Fibroblast of the aortic adventitia (primary cell): ENCODE data around the gene KIF1C. TPM values are rescaled to one million over a fixed set of nuclear protein-coding genes. Genes with fewer than 3 reads are reported as not detected.

Experiments used
- DNase-seq: peaks from one replicate; pipeline ENCODE4 v3.0.0-alpha.2; 2010; ENCODE audit warnings: low read depth
- H3K4me3 ChIP-seq: 2 replicates; pipeline ENCODE4 v1.5.1; 2011; ENCODE audit warnings: low read depth, mild to moderate bottlenecking, control low read depth, low read length, moderate library complexity
- total RNA-seq: library from RNA; depleted of rRNA; stranded (reverse); fragments of >200 nt; gene quantifications from 2 replicates; pipeline ENCODE4 v1.2.3, GENCODE V29; 2012; ENCODE audit warnings: low replicate concordance
- TF ChIP-seq, protein P1 (sequence below): IDR thresholded peaks from 2 replicates; pipeline ENCODE4 v1.5.1; 2011; ENCODE audit warnings: mild to moderate bottlenecking, low read length, control low read depth, inconsistent platforms; ENCODE audit not compliant: insufficient read depth

KIF1C gene
- 59.5 and 142 TPM in 2 replicates for total RNA-seq

- H3K4me3 ChIP-seq = peak within 1 kb of the TSS; percentile 97
- TF ChIP-seq, protein P1, sequence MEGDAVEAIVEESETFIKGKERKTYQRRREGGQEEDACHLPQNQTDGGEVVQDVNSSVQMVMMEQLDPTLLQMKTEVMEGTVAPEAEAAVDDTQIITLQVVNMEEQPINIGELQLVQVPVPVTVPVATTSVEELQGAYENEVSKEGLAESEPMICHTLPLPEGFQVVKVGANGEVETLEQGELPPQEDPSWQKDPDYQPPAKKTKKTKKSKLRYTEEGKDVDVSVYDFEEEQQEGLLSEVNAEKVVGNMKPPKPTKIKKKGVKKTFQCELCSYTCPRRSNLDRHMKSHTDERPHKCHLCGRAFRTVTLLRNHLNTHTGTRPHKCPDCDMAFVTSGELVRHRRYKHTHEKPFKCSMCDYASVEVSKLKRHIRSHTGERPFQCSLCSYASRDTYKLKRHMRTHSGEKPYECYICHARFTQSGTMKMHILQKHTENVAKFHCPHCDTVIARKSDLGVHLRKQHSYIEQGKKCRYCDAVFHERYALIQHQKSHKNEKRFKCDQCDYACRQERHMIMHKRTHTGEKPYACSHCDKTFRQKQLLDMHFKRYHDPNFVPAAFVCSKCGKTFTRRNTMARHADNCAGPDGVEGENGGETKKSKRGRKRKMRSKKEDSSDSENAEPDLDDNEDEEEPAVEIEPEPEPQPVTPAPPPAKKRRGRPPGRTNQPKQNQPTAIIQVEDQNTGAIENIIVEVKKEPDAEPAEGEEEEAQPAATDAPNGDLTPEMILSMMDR = peak; percentile 20
- peak; percentile 82 for DNase-seq
Observed at GRCh38 chr17:4997302-4998026, at the start of gene KIF1C, which contains the start of gene INCA1. TSS of gene KIF1C (plus strand) at chr17:4997950. CDS start at chr17:5000247, 2,297 bp downstream. TSS of gene INCA1 (minus strand) at chr17:4997522. CDS start at chr17:4994437, 3,085 bp downstream.

DNA sequence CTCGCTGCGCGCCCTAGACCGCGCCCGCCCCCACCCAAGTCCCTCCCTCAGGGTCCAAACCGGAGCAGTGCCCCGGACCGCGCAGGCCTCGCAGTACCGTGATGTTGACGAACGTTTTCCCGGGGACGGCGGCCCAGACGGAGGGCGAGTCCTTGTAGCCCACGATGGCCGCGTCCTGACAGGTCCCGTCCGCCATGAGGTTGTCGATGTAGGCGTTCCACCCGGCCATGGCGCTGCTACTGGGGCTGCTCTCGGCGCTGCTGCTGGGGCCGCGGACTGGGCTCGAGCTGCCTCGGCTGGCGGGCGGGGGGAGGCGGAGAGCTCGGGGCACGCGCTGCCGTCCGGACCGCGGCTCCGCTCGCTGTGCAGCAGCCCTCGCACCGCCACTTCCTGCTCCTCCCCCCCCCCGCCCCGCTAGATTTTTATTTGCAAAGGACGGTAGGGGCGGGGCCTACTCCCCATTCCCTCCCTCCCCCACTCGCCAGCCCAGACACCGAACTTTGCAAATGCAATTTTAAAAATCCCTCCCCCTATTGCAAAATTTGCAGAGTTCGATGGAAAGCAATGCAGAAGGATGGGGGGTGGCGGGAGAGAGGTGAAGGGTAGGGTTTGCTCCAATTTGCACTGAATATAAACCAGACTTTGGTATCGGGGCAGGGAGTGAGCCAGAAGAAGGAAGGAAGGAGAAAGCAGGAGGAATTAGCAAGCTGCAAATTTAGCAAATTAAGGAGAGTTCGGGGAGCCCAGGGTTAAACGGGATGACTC lies 49.4 kb upstream of the KIF1C start, which contains the start of gene PFN1:
PFN1 (minus strand) TSS at position 365 of the 765 bp plus-strand sequence; CDS start at position 229, 136 bp downstream.
- DNase-seq = peak; percentile 95
- H3K4me3 ChIP-seq = peak within 1 kb of the TSS; percentile 98
- TF ChIP-seq, protein P1 = no peak

DNA sequence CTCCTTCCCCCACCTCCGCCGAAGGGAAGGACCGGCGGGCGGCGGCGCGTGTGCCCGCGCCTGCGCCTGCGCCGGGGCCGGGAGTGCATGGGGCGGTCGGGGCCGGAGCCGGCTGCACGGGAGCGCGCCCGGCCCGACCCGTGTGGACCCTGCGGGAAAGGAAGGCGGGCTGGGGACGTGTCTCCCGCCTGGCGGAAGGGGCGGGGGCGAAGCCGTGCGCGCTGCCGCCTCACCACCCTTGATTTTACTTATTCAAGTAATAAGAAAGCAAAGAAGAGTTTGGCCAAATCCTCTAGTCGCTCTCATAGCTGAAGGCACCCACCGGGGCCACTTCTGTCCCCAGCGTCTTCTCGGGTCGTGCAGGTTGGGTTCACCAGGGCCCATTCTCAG lies 48.8 kb upstream of the KIF1C start:
- TF ChIP-seq, protein P1 = no peak
- H3K4me3 ChIP-seq = peak overlapping the region; percentile 71
- DNase-seq = peak; percentile 84

GRCh38 chr17:4949321-4950074 lies 48.3 kb upstream of the KIF1C start:
- DNase-seq = peak; percentile 69
- H3K4me3 ChIP-seq = peak overlapping the region; percentile 71
- TF ChIP-seq, protein P1 = no peak

DNA sequence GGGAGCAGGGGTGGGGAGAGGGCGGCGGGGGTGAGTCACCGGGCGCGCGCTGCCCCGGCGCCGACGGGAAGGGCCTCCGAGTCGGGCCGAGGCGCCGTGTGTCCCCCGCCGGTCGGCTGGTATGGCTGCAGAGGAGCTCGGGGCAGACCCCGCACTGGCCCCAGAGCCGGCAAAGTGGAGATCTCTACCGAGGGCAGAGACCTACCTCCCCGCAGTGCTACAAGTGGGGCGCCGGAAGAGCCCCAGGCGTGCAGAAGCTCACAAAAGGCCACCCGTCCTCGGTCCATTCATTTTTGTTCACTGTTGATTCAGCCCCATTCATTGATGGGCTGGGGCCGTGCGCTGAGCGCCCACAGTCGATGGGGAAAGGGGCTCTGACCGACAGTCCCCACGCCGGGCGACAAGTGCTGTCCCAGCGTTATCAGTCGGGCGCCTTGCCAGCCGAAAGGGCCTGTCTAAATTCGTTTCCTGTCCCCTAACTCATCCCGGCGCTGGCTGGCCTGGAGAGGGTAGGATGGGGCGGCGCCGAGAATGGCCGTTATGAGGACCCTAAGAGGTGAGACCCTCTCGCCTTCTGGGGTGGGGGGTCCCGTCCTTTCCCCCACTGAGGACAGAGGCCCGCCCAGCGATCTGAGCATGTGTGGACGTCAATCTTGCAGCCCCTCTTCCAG lies 47.5 kb upstream of the KIF1C start:
- TF ChIP-seq, protein P1 = no peak
- no peak for DNase-seq
- H3K4me3 ChIP-seq = peak overlapping the region; percentile 45

GRCh38 chr17:4950746-4951204 lies 47.0 kb upstream of the KIF1C start, which contains the start of gene ENO3:
TSS of gene ENO3 (plus strand) at chr17:4951119. CDS start at chr17:4951830, 711 bp downstream.
- peak within 1 kb of the TSS; percentile 45 for H3K4me3 ChIP-seq
- TF ChIP-seq, protein P1 = no peak
- no peak for DNase-seq
